GM23338 (cell line): ENCODE data around the gene AADAT. TPM values are rescaled to one million over a fixed set of nuclear protein-coding genes. Genes with fewer than 3 reads are reported as not detected.

ENCODE experiments used
- ATAC-seq: fragments of 200-7000 bp; cut with Tn5 transposase; 3 replicates; pipeline ENCODE4 v1.9.1; 2020
- DNase-seq: peaks from one replicate; pipeline ENCODE4 v3.0.0-alpha.2; 2015; ENCODE audit warnings: low spot score
- H2AFZ ChIP-seq: fragments of 200-600 bp; sonication (generic); 2 replicates; pipeline ENCODE4 v1.8.0; 2016; ENCODE audit warnings: antibody characterized with exemption, mild to moderate bottlenecking, moderate library complexity
- H3F3A ChIP-seq: fragments of 200-600 bp; sonication (generic); replicated peaks from 2 replicates; pipeline ENCODE4 v1.8.0; 2017; ENCODE audit warnings: antibody characterized with exemption, mixed run types, low read depth
- H3K27ac ChIP-seq: fragments of 200-600 bp; sonication (generic); 2 replicates; pipeline ENCODE4 v1.6.1; 2016; ENCODE audit warnings: low read depth
- H3K27me3 ChIP-seq: fragments of 200-600 bp; sonication (generic); 2 replicates; pipeline ENCODE4 v1.8.0; 2016; ENCODE audit warnings: mild to moderate bottlenecking, mixed run types, moderate library complexity; ENCODE audit not compliant: insufficient read depth
- H3K36me3 ChIP-seq: fragments of 200-600 bp; sonication (generic); 2 replicates; pipeline ENCODE4 v1.8.0; 2016; ENCODE audit warnings: mild to moderate bottlenecking; ENCODE audit not compliant: insufficient read depth
- H3K4me1 ChIP-seq: fragments of 200-600 bp; sonication (generic); 2 replicates; pipeline ENCODE4 v1.8.0; 2016; ENCODE audit warnings: mild to moderate bottlenecking, moderate library complexity; ENCODE audit not compliant: insufficient read depth
- H3K4me2 ChIP-seq: fragments of 200-600 bp; sonication (generic); 2 replicates; pipeline ENCODE4 v1.7.1; 2017; ENCODE audit warnings: mixed run types
- H3K4me3 ChIP-seq: fragments of 200-600 bp; sonication (generic); 2 replicates; pipeline ENCODE4 v1.6.1; 2016; ENCODE audit warnings: mixed run types
- H3K79me2 ChIP-seq: fragments of 200-600 bp; sonication (generic); replicated peaks from 2 replicates; pipeline ENCODE4 v1.8.0; 2017; ENCODE audit warnings: mild to moderate bottlenecking; ENCODE audit not compliant: insufficient read depth
- H3K9me2 ChIP-seq: fragments of 200-600 bp; sonication (generic); 2 replicates; pipeline ENCODE4 v1.8.0; 2017; ENCODE audit not compliant: insufficient read depth
- H4K20me1 ChIP-seq: fragments of 200-600 bp; sonication (generic); replicated peaks from 2 replicates; pipeline ENCODE4 v1.8.0; 2017; ENCODE audit warnings: mild to moderate bottlenecking; ENCODE audit not compliant: insufficient read depth
- H3K27ac Mint-ChIP-seq: 2 replicates; pipeline ENCODE4 v1.8.0; 2020; ENCODE audit warnings: inconsistent platforms, mild to moderate bottlenecking, moderate library complexity, mixed read lengths
- H3K27me3 Mint-ChIP-seq: 3 replicates; pipeline ENCODE4 v1.8.0; 2022; ENCODE audit warnings: low read depth, mild to moderate bottlenecking, moderate library complexity, mixed read lengths, inconsistent platforms; ENCODE audit not compliant: insufficient read depth, poor library complexity
- H3K36me3 Mint-ChIP-seq: 3 replicates; pipeline ENCODE4 v1.8.0; 2021; ENCODE audit warnings: low read depth, mild to moderate bottlenecking, inconsistent platforms, moderate library complexity, mixed read lengths
- H3K4me1 Mint-ChIP-seq: 3 replicates; pipeline ENCODE4 v1.8.0; 2020; ENCODE audit warnings: mild to moderate bottlenecking, inconsistent platforms, mixed read lengths
- H3K4me3 Mint-ChIP-seq: 3 replicates; pipeline ENCODE4 v1.8.0; 2021; ENCODE audit warnings: moderate library complexity, mild to moderate bottlenecking, inconsistent platforms, mixed read lengths
- H3K9me3 Mint-ChIP-seq: 3 replicates; pipeline ENCODE4 v1.8.0; 2020; ENCODE audit warnings: moderate library complexity, mild to moderate bottlenecking, inconsistent platforms, mixed read lengths
- CREB1 ChIP-seq: fragments of 250-450 bp; sonication (Bioruptor Pico); IDR thresholded peaks from 2 replicates; pipeline ENCODE4 v1.5.0; 2020; ENCODE audit warnings: low read depth, mild to moderate bottlenecking, moderate library complexity
- CTCF ChIP-seq, 2 experiments: fragments of 200-600 bp in 1 of 2; sonication (generic) in 1 of 2; conservative IDR thresholded peaks; 2 replicates each; pipeline versions ENCODE4 v1.5.1 to v1.6.1; 2016 to 2017; ENCODE audit warnings: antibody characterized with exemption in 2 of 2, low read depth in 2 of 2, mild to moderate bottlenecking in 2 of 2, moderate library complexity in 1 of 2
- EZH2phosphoT487 ChIP-seq: fragments of 200-600 bp; sonication (generic); IDR thresholded peaks from one replicate; pipeline ENCODE4 v1.8.1; 2018; ENCODE audit warnings: antibody characterized with exemption; ENCODE audit not compliant: unreplicated experiment
- JUNB ChIP-seq: IDR thresholded peaks from one replicate; pipeline ENCODE4 v1.6.1; 2016; ENCODE audit warnings: antibody characterized with exemption; ENCODE audit not compliant: unreplicated experiment
- POLR2AphosphoS5 ChIP-seq: IDR thresholded peaks from 2 replicates; pipeline ENCODE4 v1.6.1; 2016; ENCODE audit warnings: antibody characterized with exemption, low read depth
- REST ChIP-seq: IDR thresholded peaks from one replicate; pipeline ENCODE4 v1.6.1; 2018; ENCODE audit warnings: antibody characterized with exemption; ENCODE audit not compliant: unreplicated experiment
- ZNF331 ChIP-seq: fragments of 250-450 bp; sonication (Bioruptor Pico); IDR thresholded peaks from 2 replicates; pipeline ENCODE4 v1.5.0; 2020; ENCODE audit warnings: low read depth, mild to moderate bottlenecking, moderate library complexity
- ZNF462 ChIP-seq: fragments of 250-450 bp; sonication (Bioruptor Pico); IDR thresholded peaks from 2 replicates; pipeline ENCODE4 v1.5.0; 2020; ENCODE audit warnings: mild to moderate bottlenecking, moderate library complexity
- polyA plus RNA-seq: library from polyadenylated mRNA; unstranded; fragments of >200 nt; fragmentation: Nextera tagmentation; extraction: Ambion mirVana; gene quantifications from 2 replicates; pipeline ENCODE4 v1.2.1, GENCODE V29; 2016
- total RNA-seq: library from RNA; depleted of rRNA; stranded (reverse); fragments of >200 nt; shearing (Covaris generic); gene quantifications from 2 replicates; pipeline ENCODE4 v1.2.3, GENCODE V29; 2014

AADAT gene
- total and polyA plus RNA-seq, 2 experiments from 2014 or later = 6.9 to 7.0 TPM

- H3K4me3 ChIP-seq = no peak overlapping the region
- no peaks in the 10 kb centered on the region for H3F3A ChIP-seq
- H2AFZ ChIP-seq = no peak overlapping the region
- Mint-ChIP-seq H3K36me3 (peaks cover 72% of the 10 kb centered on the region), H3K4me1 (peaks cover 4% of the 10 kb centered on the region), H3K27me3 (no peaks in the 10 kb centered on the region), H3K27ac (no peak overlapping the region), H3K4me3 (no peak overlapping the region), H3K9me3 (no peaks in the 10 kb centered on the region)
- no peak for ATAC-seq
- H3K36me3 ChIP-seq = no peaks in the 10 kb centered on the region; the same call in 1 of the 2 replicates
- H3K4me1 ChIP-seq = 0 out of 2 replicates have a peak, but pooled peaks cover under 1% of the 10 kb centered on the region
- no peak overlapping the region for H3K4me2 ChIP-seq
- no peaks in the 10 kb centered on the region for H3K9me2 ChIP-seq
- no peaks in the 10 kb centered on the region for H3K79me2 ChIP-seq
- peaks cover 3% of the 10 kb centered on the region; the same call in 1 of the 2 replicates for H3K27me3 ChIP-seq
- no peaks in the 10 kb centered on the region for H4K20me1 ChIP-seq
- no peak for DNase-seq
- no peak overlapping the region for H3K27ac ChIP-seq
- TF ChIP-seq CTCF (conservative IDR thresholded peaks at IDR 0.05; ENCODE audit: low read depth in 2 of 2) (no peak), REST (no peak), JUNB (no peak), POLR2AphosphoS5 (no peak), ZNF331 (CRISPR knock-in tag) (no peak), EZH2phosphoT487 (no peak), ZNF462 (no peak), CREB1 (CRISPR knock-in tag) (no peak)
Observed at GRCh38 chr4:170083541-170083940, 6.2 kb downstream of the AADAT start.
